LNCaP clone FGC (cell line): Measurements from ENCODE around the gene NDUFA8.
A peak's percentile ranks its signal among the peaks of the same experiment; 100 is the strongest.

Experiments
- DNase-seq: peaks from one replicate; pipeline ENCODE4 v3.0.0-alpha.2; 2011; ENCODE audit warnings: low read depth
- H3K4me3 ChIP-seq: 2 replicates; pipeline ENCODE4 v1.5.1; 2011; ENCODE audit warnings: mild to moderate bottlenecking, low read depth, low read length, control low read depth
- TF ChIP-seq, protein P1 (sequence below): IDR thresholded peaks from 2 replicates; pipeline ENCODE4 v1.5.1; 2012; ENCODE audit warnings: mild to moderate bottlenecking; ENCODE audit not compliant: control insufficient read depth, insufficient read depth; ENCODE audit errors: extremely low read depth

Gene NDUFA8

DNA sequence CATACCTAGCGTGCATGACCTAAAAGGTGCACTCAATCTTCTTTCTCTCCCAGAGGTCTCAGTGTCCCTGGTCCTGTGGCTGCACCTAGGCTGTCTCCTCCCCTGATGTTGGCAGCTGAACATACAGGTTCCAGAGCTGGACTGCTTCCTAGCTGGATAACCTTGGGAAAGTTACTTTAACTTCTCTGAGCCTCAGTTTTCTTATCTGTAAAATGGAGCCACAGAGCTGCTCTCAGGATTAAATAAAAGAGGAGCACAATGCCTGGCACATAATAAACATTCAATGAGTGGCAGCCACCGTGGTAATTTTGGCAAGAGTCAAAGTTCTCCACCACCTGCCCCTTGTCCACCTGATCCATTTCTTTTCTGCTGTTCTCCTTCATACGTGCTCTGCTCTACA is 14.1 kb upstream of the NDUFA8 start:
- H3K4me3 ChIP-seq, result no peak overlapping the region
- DNase-seq, result no peak
- TF ChIP-seq, protein P1, sequence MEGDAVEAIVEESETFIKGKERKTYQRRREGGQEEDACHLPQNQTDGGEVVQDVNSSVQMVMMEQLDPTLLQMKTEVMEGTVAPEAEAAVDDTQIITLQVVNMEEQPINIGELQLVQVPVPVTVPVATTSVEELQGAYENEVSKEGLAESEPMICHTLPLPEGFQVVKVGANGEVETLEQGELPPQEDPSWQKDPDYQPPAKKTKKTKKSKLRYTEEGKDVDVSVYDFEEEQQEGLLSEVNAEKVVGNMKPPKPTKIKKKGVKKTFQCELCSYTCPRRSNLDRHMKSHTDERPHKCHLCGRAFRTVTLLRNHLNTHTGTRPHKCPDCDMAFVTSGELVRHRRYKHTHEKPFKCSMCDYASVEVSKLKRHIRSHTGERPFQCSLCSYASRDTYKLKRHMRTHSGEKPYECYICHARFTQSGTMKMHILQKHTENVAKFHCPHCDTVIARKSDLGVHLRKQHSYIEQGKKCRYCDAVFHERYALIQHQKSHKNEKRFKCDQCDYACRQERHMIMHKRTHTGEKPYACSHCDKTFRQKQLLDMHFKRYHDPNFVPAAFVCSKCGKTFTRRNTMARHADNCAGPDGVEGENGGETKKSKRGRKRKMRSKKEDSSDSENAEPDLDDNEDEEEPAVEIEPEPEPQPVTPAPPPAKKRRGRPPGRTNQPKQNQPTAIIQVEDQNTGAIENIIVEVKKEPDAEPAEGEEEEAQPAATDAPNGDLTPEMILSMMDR, result no peak

DNA sequence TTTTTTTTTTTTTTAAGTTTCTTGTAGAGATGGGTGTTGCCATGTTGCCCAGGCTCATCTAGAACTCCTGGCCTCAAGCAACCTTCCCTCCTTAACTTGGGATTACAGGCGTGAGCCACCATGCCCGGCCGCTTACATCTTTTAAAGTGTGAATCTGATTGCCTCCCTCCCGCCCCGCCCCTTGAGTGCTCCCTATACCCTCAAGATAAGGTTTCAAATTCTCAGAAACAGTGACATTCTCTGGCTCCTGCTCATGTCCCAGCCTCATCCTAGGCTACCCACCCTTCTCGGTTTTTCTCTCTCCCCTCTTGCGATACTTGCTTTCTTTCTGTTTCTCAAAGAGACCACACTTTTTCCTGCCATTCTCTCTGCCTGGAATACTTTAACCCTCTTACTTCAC is 12.6 kb upstream of the NDUFA8 start:
- no peak overlapping the region for H3K4me3 ChIP-seq
- no peak for DNase-seq
- TF ChIP-seq, protein P1, result no peak

DNA sequence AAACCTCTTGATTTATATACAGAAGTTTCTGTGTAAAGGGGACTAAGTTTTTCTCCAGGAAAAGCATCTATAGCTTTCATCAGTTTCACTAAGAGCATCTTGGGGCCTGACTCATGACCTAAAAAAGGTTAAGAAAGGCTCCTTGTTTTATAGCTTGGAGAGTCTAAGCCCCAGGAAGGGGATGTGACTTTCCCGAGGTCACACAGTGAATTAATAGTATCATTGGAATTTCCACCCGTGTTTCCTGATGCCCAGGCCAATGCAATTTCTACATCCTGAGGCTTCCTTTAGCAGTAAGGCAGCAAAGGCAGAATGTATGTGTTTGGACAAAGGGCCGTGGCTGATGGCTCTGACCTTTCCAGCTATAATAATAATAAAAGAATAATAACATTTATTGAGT is 8.8 kb upstream of the NDUFA8 start:
- H3K4me3 ChIP-seq, result no peak overlapping the region
- TF ChIP-seq, protein P1, result no peak
- no peak for DNase-seq

- TF ChIP-seq, protein P1, result no peak
- H3K4me3 ChIP-seq, result no peak overlapping the region
- no peak for DNase-seq
These were observed 4.7 kb upstream of the NDUFA8 start for GRCh38 chr9:122164286-122164685.

GRCh38 chr9:122162415-122162814 is 2.8 kb upstream of the NDUFA8 start:
- DNase-seq, result no peak
- H3K4me3 ChIP-seq, result no peak overlapping the region
- TF ChIP-seq, protein P1, result no peak

DNA sequence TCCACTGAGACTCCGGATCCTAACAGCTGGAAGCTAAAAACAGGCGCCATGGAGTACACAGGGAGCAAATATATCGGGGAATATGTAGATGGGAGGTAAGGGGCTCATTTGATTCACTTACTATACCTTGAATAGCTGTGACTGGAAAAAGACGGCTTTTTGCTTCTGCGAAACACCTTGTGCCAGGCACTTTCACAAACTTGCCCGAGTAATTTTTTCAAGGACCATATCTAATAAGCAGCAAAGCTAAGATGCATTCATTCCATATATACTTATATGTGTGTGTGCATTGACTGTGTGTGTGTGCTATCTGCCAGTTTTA is 307 bp upstream of the NDUFA8 start:
- DNase-seq, result no peak
- peak overlapping the region; percentile 85 for H3K4me3 ChIP-seq
- TF ChIP-seq, protein P1, result no peak

DNA sequence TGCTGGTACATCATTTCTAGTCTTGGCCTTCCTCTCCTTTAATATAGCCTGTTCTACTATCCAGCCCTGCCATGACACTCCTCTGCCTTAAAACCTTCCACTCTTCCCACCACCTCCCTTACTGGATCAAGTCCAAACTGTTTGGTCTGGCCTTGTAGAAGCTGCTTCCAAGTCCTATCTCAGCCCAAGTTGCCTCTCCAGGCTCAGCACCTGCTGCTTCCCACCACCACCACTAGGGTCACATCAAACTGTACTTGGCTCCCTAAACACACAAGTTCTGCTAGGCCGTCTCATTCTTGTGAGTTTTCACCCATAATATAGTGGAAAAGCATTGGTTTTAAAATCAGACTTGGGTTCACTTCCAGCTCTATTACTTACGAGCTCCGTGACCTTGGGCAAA is 1.4 kb downstream of the NDUFA8 start:
- peak; percentile 36 for DNase-seq

More for the DNA sequence above, 1.4 kb downstream of the NDUFA8 start:
- H3K4me3 ChIP-seq, result no peak overlapping the region
- TF ChIP-seq, protein P1, result peak; percentile 27
